Stomach (tissue), 9 donors: ENCODE measurements around the gene NEDD4L. TPM values are rescaled to one million over a fixed set of nuclear protein-coding genes. Genes with fewer than 3 reads are reported as not detected.

Experiments used
- DNase-seq, 2 donors: peaks; one replicate each; pipeline versions ENCODE4 v3.0.0 to v3.0.0-alpha.2; 2013 to 2019
- H3K27ac ChIP-seq, 5 donors: fragments of 200-600 bp in 4 of 5; sonication (generic) in 4 of 5; one replicate each; pipeline ENCODE4 v1.5.1; 2013 to 2019; ENCODE audit warnings: mild to moderate bottlenecking in 1 of 5, moderate library complexity in 1 of 5
- H3K27me3 ChIP-seq, 3 donors: fragments of 200-600 bp; sonication (generic); one replicate each; pipeline ENCODE4 v1.5.1; 2017 to 2019; ENCODE audit warnings: mixed run types in 1 of 3
- H3K36me3 ChIP-seq, 4 donors: fragments of 200-600 bp; sonication (generic); 1 replicate in 3 of 4; 2 replicates in 1 of 4; pipeline ENCODE4 v1.5.1; 2016 to 2019
- H3K4me1 ChIP-seq, 4 donors: fragments of 200-600 bp; sonication (generic); one replicate each; pipeline ENCODE4 v1.5.1; 2016 to 2019
- H3K4me3 ChIP-seq, 4 donors: fragments of 200-600 bp; sonication (generic) in 3 of 4; one replicate each; pipeline ENCODE4 v1.5.1; 2016 to 2019; ENCODE audit warnings: mild to moderate bottlenecking in 1 of 4
- H3K9me3 ChIP-seq, 4 donors: fragments of 200-600 bp; sonication (generic); one replicate each; pipeline ENCODE4 v1.5.1; 2016 to 2019
- EP300 ChIP-seq: sonication (generic); formaldehyde crosslinking; IDR thresholded peaks from one replicate; pipeline ENCODE4 v1.6.1; 2017; ENCODE audit warnings: antibody characterized with exemption
- POLR2A ChIP-seq, 4 donors: fragments of 450-650 bp; IDR thresholded peaks; one replicate each; pipeline ENCODE4 v1.6.1; 2016; ENCODE audit warnings: antibody characterized with exemption in 4 of 4, control low read depth in 2 of 4, mild to moderate bottlenecking in 1 of 4, moderate library complexity in 1 of 4
- POLR2AphosphoS5 ChIP-seq, 3 donors: sonication (generic); formaldehyde crosslinking; IDR thresholded peaks; one replicate each; pipeline ENCODE4 v1.6.1; 2016; ENCODE audit warnings: antibody characterized with exemption in 3 of 3
- WGBS, 5 donors: extraction: QIAGEN DNeasy Blood & Tissue Kit in 3 of 5; methylation state at CpG; one replicate each; pipeline versions ENCODE4 v1.1.5 to v1.1.7; 2013 to 2018; 5-methylcytosine and 5-hydroxymethylcytosine counted together
- intact Hi-C: fragments of 100-400 bp; cut with DNase I; formaldehyde crosslinking; loops from one replicate; pipeline ENCODE4 v1.15.1; 2023; ENCODE audit warnings: low total_unique reads
- polyA plus RNA-seq, 3 donors: library from polyadenylated mRNA; stranded (reverse); fragments of 200-250 nt; gene quantifications; one replicate each; pipeline ENCODE4 v1.2.3, GENCODE V29; 2013
- total RNA-seq, 5 donors: library from RNA; depleted of rRNA; stranded (reverse); fragments of >200 nt; gene quantifications; one replicate each; pipeline versions ENCODE4 v1.1.0 to v1.2.3, GENCODE V29; 2014 to 2016
- TF ChIP-seq, protein P1 (sequence below), 7 experiments: fragments of 450-650 bp in 4 of 7; fragments of 200-600 bp in 3 of 7; sonication (generic) in 3 of 7; IDR thresholded peaks; one replicate each; pipeline ENCODE4 v1.5.1; 2016 to 2019; ENCODE audit warnings: antibody characterized with exemption in 7 of 7, control low read depth in 2 of 7, mild to moderate bottlenecking in 1 of 7
- donor health status: healthy with polysubstance abuse.
- donor health status: Bipolar disorder and iron deficiency.
- donor health status: healthy.

NEDD4L gene
- total and polyA plus RNA-seq, 8 donors, result 46.1 to 315 (median 129) TPM

DNA sequence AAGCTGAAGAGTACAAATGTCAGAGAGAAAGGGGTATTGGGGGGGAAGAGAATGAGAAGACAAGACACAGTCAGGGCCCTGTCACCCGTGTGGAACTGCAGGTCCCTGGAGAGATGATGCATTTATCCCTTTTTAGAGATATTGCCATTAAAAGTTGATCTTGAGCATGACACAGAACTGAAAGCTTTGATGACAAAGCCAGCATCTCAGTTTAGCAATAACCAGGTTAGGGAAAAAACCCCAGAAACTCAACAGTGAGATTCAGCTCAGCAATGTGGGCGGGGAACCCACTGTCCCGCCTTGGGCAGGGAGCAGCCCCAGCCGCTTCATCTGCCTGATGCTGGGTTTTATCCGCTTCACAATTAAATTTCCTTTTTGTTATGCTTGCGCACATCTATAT is 181.1 kb downstream of the NEDD4L start:
- DNase-seq, result no peak
- Histone ChIP-seq H3K27ac (peak overlapping the region; percentile 75 to 93 (median 87)), H3K36me3 (no peaks in the 10 kb centered on the region), H3K4me3 (peak overlapping the region in 1 of 4 donors; percentile 27), H3K27me3 (no peaks in the 10 kb centered on the region), H3K4me1 (peaks cover 31 to 67% (median 51%) of the 10 kb centered on the region in 4 donors), H3K9me3 (no peaks in the 10 kb centered on the region)
- TF ChIP-seq, protein P1, sequence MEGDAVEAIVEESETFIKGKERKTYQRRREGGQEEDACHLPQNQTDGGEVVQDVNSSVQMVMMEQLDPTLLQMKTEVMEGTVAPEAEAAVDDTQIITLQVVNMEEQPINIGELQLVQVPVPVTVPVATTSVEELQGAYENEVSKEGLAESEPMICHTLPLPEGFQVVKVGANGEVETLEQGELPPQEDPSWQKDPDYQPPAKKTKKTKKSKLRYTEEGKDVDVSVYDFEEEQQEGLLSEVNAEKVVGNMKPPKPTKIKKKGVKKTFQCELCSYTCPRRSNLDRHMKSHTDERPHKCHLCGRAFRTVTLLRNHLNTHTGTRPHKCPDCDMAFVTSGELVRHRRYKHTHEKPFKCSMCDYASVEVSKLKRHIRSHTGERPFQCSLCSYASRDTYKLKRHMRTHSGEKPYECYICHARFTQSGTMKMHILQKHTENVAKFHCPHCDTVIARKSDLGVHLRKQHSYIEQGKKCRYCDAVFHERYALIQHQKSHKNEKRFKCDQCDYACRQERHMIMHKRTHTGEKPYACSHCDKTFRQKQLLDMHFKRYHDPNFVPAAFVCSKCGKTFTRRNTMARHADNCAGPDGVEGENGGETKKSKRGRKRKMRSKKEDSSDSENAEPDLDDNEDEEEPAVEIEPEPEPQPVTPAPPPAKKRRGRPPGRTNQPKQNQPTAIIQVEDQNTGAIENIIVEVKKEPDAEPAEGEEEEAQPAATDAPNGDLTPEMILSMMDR (IDR thresholded peaks at IDR 0.05), result no peak
- TF ChIP-seq POLR2AphosphoS5 (IDR thresholded peaks at IDR 0.05) (no peak), POLR2A (IDR thresholded peaks at IDR 0.05) (no peak), EP300 (no peak)
- 61 to 79% (median 74%) methylated on average over 6 of the region's 6 CpGs for WGBS, 5 donors
- intact Hi-C loops, result no loop called here

DNA sequence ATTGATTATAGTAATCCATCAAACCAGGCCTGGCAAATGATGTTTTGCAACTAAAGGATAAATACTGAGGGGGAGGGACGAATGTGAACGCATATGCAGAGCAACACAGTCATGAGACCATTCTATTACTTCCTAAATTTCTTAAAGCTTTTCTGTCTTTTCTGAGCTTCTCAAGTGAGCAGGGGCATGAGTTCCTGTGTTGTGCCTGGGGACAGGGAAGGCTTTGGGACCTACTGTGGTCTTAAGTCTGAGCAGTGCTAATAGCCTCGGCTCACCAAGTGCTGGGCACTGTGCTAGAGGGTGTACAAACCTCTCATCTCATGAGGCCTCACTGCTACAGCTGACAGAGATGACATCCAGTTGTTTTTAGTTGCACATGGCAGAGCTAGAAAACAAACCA is 182.4 kb downstream of the NEDD4L start:
- intact Hi-C loops, result no loop called here
- Histone ChIP-seq H3K4me1 (peaks cover 42 to 78% (median 62%) of the 10 kb centered on the region in 4 donors), H3K27ac (peak overlapping the region in 4 of 5 donors; percentile 4 to 93 (median 87)), H3K36me3 (no peaks in the 10 kb centered on the region), H3K4me3 (no peak overlapping the region), H3K27me3 (no peaks in the 10 kb centered on the region), H3K9me3 (no peaks in the 10 kb centered on the region)
- 38 to 59% (median 52%) methylated on average over 3 of the region's 3 CpGs for WGBS, 5 donors
- TF ChIP-seq POLR2AphosphoS5 (IDR thresholded peaks at IDR 0.05), result no peak
- TF ChIP-seq, protein P1 (IDR thresholded peaks at IDR 0.05), result no peak
- TF ChIP-seq POLR2A (IDR thresholded peaks at IDR 0.05), result no peak
- TF ChIP-seq EP300, result no peak
- DNase-seq, result peak in 1 of 2 donors; percentile 22

DNA sequence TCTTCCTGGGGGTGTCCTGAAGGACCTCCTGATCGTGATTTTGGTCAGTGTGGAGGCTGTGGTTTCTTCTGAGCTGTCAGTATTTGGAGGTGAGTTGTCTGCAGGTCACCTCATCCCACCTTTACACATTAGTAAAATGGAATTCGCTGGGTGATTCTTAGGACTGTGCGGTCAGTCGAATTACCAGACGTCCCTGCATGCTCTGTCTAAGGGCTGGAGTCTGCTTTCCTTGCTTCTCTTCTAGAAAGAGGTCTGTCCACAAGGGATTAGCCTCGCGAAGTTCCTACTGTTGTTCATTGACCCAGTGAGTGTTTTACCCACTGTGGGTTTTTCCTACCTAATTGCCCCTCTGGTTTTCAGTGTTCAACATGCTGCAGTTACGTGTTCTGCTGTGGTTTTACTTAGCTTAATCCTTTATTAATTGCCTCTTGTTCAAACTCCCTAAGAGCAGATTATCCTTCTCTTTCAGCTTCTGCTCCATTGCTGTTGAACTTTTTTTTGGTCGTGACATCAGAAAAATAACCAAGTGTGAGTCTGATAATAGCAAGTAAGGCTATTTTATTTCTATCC is 183.4 kb downstream of the NEDD4L start:
- intact Hi-C loops, result no loop called here
- Histone ChIP-seq H3K4me1 (peaks cover 46 to 88% (median 72%) of the 10 kb centered on the region in 4 donors), H3K27ac (peak overlapping the region; percentile 4 to 93 (median 69)), H3K9me3 (no peaks in the 10 kb centered on the region), H3K4me3 (no peak overlapping the region), H3K36me3 (no peaks in the 10 kb centered on the region), H3K27me3 (no peaks in the 10 kb centered on the region)
- DNase-seq, result no peak
- WGBS, 5 donors, result 61 to 82% (median 72%) methylated on average over 9 of the region's 9 CpGs
- TF ChIP-seq POLR2AphosphoS5 (IDR thresholded peaks at IDR 0.05) (no peak), POLR2A (IDR thresholded peaks at IDR 0.05) (no peak), EP300 (no peak)
- TF ChIP-seq, protein P1 (IDR thresholded peaks at IDR 0.05), result no peak

DNA sequence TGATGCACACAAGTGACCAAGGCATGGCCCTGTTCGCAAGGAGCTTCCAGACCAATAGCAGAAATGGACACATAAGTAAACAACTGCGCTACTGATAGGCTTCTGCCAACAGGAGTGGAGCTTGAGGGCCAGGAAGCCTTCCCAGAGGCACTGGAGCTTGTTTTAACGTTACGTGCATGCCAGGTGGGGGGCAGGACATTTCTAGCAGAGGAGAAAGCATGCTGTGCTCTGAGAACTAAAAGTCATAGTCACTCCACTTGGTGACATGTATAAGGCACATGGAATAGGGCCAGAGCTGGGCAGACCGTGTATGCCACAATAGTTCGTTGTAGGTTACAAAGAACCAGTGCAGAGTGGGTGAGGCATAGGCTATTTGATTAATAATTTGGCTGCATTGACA is 184.2 kb downstream of the NEDD4L start:
- H3K9me3 ChIP-seq, result no peaks in the 10 kb centered on the region
- intact Hi-C loops, result no loop called here
- TF ChIP-seq, protein P1 (IDR thresholded peaks at IDR 0.05), result no peak
- TF ChIP-seq EP300 (no peak), POLR2A (IDR thresholded peaks at IDR 0.05) (peak in 1 of 4 donors; percentile 22), POLR2AphosphoS5 (IDR thresholded peaks at IDR 0.05) (peak in 2 of 3 donors; percentile 17 to 24)
- no peaks in the 10 kb centered on the region for H3K27me3 ChIP-seq
- peak in 1 of 2 donors; percentile 74 for DNase-seq
- H3K36me3 ChIP-seq, result no peaks in the 10 kb centered on the region
- H3K27ac ChIP-seq, result peak overlapping the region; percentile 68 to 93 (median 71)
- WGBS, 5 donors, result 25 to 63% (median 41%) methylated on average over 6 of the region's 6 CpGs
- no peak overlapping the region for H3K4me3 ChIP-seq
- H3K4me1 ChIP-seq, result peaks cover 46 to 96% (median 79%) of the 10 kb centered on the region in 4 donors
